HTR-8/SVneo (cell line): Measurements from ENCODE around the gene STRIP1.
"Not testable (repeated sequence)": the region's sequence is repeated elsewhere in the genome, so short reads cannot be mapped to it uniquely, and the experiment has no call there.

Source experiments
- DNase-seq: peaks from one replicate; pipeline ENCODE4 v3.0.0; 2011; ENCODE audit warnings: low spot score, mixed read lengths; ENCODE audit not compliant: insufficient read length
- FAIRE-seq: peaks from 2 replicates; lab custom pipeline; 2011; peaks lifted over from hg19 to GRCh38; lab: Jason Lieb, UNC

STRIP1 gene

GRCh38 chr1:110007046-110007830 is 27.2 kb upstream of the STRIP1 start:
- FAIRE-seq (no peak), DNase-seq (no peak)

GRCh38 chr1:110008971-110009565 is 25.4 kb upstream of the STRIP1 start:
- no peak for DNase-seq
- FAIRE-seq, result no peak

GRCh38 chr1:110011527-110012041 is 22.8 kb upstream of the STRIP1 start:
- FAIRE-seq, result no peak

GRCh38 chr1:110012100-110012780 is 22.2 kb upstream of the STRIP1 start:
- FAIRE-seq (no peak), DNase-seq (no peak)

More at GRCh38 chr1:110011527-110012041, 22.8 kb upstream of the STRIP1 start:
- peak; percentile 47 for DNase-seq

GRCh38 chr1:110017792-110018191 is 16.6 kb upstream of the STRIP1 start:
- DNase-seq (no peak), FAIRE-seq (no peak)

GRCh38 chr1:110018396-110018795 is 16.0 kb upstream of the STRIP1 start:
- DNase-seq (no peak), FAIRE-seq (no peak)

- DNase-seq, result no peak
- no peak for FAIRE-seq
Measured at GRCh38 chr1:110019770-110020169, 14.7 kb upstream of the STRIP1 start.

- no peak for FAIRE-seq
- DNase-seq, result no peak
Measured at GRCh38 chr1:110021285-110021684, 13.1 kb upstream of the STRIP1 start.

GRCh38 chr1:110024613-110025012 is 9.8 kb upstream of the STRIP1 start:
- FAIRE-seq (no peak), DNase-seq (no peak)

- not testable (repeated sequence) for DNase-seq, FAIRE-seq
Measured at GRCh38 chr1:110030687-110031086, 3.7 kb upstream of the STRIP1 start.

GRCh38 chr1:110032327-110032726 is 2.1 kb upstream of the STRIP1 start:
- no peak for FAIRE-seq
- DNase-seq, result no peak

GRCh38 chr1:110033421-110033820 is 1.0 kb upstream of the STRIP1 start:
- no peak for FAIRE-seq
- DNase-seq, result no peak

GRCh38 chr1:110034040-110034450 is 379 bp upstream of the STRIP1 start:
- FAIRE-seq (no peak), DNase-seq (no peak)

GRCh38 chr1:110035236-110035752 is 870 bp downstream of the STRIP1 start:
- FAIRE-seq (no peak), DNase-seq (no peak)

GRCh38 chr1:110038271-110038670 is 3.8 kb downstream of the STRIP1 start:
- no peak for FAIRE-seq
- DNase-seq, result no peak

- FAIRE-seq (no peak), DNase-seq (no peak)
Measured at GRCh38 chr1:110039641-110040040, 5.2 kb downstream of the STRIP1 start.

GRCh38 chr1:110040548-110040947 is 6.1 kb downstream of the STRIP1 start:
- DNase-seq, result no peak
- FAIRE-seq, result no peak

- DNase-seq, result no peak
- FAIRE-seq, result no peak
Measured at GRCh38 chr1:110043016-110043415, 8.6 kb downstream of the STRIP1 start.

GRCh38 chr1:110047463-110047862 is 13.0 kb downstream of the STRIP1 start:
- DNase-seq (no peak), FAIRE-seq (no peak)

GRCh38 chr1:110048240-110048639 is 13.8 kb downstream of the STRIP1 start:
- DNase-seq (no peak), FAIRE-seq (no peak)
